Stimulated activated CD4-positive, alpha-beta T cell treated with anti-CD3 and anti-CD28 coated beads, Interleukin-12 subunit alpha, Interleukin-12 subunit beta, amount 100 ng/mL, for 4 hours (primary cell): Measurements from ENCODE around the gene IFI27L1.
"Not testable (repeated sequence)": the region's sequence is repeated elsewhere in the genome, so short reads cannot be mapped to it uniquely, and the experiment has no call there.

Experiments
- DNase-seq: peaks from one replicate; pipeline ENCODE4 v3.0.0-alpha.2; 2020

IFI27L1 gene

DNA sequence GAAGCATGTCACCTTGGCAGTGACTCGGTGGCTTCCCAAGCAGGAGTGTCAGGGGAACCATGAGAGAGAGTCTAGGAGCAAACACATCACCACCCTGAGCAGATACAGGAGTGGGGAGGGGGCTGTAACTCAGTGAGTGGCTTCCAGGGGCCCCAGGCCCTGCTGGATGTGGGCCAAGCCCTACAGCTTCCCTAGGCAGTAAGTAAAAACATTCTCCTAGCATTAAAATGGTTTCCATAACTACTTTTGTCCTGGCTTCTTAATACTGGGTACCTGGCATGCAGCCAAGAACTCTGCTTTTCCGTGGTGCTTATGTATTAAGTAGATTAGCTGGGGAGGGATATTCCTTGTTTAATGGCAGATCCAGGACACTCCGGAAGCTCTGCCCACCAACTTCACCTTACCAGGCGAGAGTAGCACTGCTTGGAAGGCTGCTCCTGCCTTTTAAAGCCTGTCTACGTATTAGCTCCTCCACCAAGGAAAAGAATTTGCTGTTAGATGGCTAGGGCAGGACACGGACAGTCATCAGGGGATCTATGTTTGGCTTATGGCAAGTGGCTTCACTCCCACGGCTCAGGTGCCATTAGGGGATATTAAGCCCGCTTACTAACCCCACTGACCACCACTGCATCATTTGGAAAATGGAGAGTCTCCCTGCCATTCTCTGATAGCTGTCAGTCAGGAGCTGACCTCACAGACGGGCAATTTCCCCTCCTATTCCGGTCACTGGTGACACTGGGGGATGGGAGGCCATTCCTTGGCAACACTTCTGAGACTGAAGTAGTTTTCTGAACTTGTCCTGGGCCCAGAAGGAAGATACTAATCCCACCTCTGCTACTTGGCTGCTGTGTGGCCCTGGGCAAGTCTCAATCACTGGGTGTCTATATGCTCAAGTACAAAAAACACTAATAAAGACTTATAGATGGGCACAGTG lies 32.2 kb upstream of the IFI27L1 start:
- DNase-seq, result no peak

DNA sequence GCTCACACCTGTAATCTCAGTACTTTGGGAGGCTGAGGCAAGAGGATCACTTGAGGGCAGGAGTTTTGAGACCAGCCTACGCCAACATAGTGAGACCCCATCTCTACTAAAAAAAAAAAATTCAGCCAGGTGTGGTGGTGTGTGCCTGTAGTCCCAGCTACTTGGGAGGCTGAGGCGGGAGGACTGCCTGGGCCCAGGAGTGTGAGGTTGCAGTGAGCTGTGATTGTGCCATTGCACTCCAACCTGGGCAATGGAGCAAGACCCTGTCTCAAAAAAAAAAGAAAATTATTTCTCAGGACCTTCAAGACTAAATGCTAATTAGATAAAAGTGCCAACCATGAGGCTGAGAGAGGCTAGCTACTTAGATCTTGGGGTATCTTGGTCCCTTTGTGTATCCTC lies 31.5 kb upstream of the IFI27L1 start:
- DNase-seq, result no peak

DNA sequence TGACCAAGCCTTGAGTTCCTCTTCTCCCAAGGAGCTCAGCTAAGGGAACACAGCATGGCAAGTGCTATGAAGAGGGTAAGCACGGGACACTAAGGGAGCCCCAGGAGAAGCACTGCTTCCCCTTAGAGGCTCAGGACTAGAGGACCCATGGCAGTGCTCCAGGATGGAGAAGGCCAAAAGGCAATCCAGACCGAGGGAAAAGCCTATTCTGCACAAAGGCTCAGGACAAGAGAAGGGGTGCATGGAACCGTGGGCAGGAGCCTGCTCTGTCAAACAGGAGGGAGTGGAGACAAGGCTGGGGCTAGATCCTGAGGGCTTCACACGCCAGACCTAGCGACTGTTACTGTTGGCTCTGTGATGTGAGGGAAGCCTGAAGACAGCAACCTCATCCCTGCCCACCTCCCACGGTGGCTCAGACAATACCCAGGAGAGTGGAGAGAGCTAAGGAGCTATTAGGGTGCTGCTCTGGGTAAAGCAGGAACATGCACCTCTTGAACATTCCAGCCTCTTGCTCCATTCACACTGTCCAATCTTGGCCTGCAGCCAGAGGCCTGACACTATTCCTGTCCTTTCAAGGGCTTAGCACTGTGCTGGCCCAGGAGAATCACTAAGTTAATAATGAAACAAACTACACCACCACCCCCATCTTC lies 30.8 kb upstream of the IFI27L1 start:
- DNase-seq, result no peak

DNA sequence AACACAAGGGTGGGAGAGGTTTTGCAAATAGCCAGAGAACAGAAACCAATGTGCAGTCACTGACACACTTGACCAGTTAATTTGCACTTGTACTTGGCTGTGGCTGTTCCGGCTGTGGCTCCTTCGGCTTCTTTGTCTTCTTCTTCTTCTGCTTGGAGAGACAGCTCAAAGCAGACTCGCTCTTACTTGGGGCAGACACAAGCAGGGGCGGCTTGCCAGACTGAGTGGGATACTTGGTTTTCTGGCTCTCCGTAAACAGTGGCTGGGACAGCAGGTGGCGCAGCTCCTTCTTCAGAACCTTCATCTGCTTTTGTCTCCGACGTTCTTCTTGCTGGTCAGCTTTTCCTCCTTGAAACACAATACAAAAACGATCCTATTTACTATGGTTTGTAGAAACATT lies 30.0 kb upstream of the IFI27L1 start:
- DNase-seq, result no peak

DNA sequence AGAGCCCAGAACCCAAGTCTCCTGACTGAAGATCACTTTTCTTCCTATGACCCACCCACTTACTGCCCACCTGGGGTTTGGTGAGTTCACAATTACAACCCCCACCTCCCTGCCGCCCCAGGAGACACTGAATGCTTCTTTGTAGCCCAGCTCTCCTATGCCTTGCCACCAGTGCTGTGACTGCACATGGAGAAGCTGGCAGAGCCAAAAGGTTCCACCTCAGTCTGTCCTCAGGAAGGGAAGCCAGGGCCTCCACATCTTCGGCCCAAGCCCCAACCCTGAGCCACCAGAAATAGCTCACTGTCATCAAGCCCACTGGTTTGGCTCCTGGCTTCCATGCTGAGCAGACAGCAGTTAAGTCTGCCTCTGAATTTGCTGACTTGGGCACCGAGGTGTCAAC lies 29.3 kb upstream of the IFI27L1 start:
- DNase-seq, result no peak

DNA sequence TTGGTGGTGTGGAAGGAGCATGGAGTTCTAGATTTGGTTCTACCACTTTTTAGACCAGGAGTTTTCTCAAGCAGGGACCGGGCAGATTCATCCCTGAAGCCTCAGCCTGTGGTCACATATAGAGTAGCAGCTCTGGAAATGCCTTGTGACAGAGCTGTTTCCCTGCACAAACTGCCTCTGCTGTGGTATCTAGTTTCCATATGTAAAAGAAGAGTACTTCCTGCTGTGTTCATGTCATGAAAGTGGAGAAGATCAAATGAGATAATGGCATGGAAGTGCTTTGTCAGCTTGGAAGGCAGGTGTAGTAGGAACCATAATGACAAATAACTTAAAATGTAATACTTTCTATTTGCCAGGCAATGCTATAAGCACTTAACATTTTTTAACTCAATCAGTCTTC lies 28.9 kb upstream of the IFI27L1 start:
- no peak for DNase-seq

DNA sequence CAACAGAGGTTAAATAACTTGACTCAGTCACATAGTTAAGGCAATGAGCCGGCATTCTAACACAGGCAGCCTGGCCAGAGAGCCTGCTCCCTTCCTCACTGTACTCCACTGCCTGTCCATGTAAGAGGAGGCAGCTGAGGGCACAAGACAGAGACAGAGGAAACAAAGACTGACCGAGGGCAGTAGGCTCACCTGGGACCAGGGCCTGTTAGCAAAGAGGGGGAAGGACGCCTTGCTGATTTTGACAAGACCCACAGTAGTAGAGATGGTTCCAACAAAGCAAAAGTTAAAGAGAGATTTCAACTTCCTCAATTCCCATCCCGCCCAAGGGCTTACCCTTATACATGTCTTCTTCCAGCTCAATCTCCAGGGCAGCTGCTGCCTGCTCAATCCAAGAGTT lies 28.4 kb upstream of the IFI27L1 start:
- DNase-seq, result no peak

DNA sequence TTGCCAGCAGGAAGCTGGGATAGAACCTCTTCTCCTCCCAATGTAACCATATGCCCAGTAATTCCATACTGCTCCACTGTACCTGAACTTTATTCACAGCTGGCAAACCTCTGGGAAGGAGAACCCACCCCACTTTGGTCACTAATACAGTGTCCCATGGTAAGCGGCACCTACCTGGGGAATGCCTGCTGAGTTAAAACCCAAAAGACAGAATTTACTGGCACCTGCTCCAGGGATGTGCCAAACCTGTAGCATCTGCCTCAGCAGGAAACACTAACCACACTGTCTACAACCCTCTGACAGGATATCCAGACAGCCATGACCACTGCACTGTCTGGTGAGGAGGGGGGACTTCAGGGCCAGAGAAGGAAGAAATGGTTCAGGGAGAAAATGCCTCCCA lies 26.7 kb upstream of the IFI27L1 start:
- no peak for DNase-seq

DNA sequence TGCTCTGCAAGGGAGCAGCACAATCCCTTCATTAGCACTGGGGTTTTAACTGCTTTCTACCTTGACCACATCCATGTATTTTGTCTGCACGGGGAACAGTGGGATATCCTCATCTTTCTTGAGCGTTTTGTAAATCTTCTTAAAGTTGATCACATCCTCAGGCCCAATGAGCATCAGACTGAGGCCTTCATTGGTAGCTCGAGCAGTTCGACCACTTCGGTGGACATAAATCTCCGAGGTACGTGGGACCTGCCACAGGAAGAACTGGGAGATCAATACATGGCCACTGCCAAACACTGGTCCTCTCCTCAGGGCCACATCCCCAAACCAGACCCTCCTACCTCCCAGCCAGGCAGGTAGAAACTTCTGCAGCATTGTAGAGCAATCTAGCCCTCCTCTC lies 26.2 kb upstream of the IFI27L1 start:
- no peak for DNase-seq

DNA sequence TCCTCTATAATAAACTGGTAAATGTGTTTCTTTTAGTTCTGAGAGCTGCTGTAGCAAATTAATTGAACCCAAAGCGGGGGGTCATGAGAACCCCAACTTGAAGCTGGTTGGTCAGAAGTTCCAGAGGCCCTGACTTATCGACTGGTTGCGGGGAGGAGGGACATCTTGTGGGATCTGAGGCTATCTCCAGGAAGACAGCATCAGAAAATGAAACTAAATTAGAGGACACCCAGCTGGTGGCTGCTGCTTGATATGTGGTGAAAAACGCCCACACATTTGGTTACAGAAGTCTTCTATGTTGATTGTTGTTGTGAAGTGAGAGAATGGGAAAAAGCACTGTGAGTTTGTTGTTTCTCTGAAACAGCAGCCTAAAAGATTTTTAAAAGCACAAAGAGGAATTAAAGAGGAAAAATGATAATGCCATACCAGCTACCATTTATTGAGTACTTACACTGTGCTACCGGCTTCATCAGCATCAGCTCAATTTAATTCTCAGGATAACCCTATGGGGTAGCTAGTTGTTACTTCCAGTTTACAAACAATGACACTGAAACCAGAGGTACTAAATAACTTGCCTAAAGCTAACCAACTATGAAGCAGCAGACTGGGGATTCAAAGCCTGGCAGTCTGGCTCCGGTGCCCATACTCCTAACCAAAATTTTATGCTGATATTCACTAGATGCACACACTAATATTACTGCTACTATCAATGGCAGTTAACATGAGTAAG lies 24.4 kb upstream of the IFI27L1 start:
- DNase-seq, result no peak

DNA sequence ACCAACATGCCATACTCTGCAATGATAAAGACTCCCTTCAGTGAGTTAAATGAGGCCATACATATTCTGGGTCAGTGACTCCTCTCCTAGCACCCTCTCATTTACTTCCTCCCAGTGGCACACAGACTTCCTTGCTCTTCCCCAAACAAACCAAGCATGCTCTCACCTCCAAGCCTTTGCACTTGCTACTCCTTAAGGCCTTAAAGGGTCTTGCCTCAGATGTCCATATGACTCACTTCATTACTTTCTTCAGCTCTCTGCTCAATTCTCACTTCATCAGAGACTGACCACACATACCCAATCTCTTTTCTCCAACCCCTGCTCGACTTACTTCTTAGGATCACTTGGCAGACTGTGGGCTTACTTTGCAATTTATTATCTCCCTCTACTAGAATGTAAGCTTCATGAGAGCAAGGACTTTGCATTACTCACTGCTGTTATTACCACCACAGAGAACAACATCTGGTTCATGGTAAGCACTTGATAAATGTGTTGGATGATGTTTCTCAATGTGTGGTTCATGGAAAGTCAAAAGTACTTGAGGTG lies 22.9 kb upstream of the IFI27L1 start:
- DNase-seq, result no peak

DNA sequence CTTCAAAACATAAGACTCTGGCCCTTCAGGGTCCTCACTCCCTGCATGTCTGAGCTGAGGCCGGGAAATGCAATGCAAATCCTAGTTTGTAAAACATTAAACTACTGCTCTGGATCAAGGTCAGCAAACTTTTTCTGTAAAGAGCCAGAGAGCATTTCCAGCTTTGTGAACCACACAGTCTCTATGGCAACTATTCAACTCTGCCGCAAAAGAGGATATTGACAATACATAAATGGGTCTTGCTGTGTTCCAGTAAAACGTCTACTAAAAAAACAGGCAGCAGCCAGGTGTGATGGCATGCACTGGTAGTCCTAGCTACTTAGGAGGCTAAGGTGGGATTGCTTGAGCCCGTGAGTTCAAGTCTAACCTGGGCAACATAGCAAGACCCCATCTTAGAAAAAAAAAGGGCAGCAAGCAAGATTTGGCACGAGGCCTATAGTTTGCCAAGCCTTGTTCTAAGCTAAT lies 22.4 kb upstream of the IFI27L1 start:
- DNase-seq, result no peak

DNA sequence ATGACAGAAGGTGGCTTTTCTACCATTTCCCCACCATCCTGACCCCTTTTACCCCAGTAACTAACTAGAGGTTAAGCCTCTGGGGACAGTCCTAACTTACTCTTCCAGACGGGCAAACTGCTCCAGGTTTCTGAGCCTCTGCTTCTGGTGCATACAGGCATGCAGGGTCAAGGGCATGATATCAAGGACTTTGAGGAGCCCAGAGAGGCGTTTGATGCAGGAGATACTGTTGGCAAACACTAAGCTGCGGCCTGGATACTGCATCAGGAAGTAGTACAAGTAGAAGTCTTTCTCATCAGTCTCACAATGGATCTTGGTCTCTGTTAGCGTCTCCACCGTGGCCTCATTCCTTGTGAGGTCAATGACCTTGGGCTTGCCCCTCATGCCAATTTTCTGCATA lies 21.1 kb upstream of the IFI27L1 start:
- no peak for DNase-seq

DNA sequence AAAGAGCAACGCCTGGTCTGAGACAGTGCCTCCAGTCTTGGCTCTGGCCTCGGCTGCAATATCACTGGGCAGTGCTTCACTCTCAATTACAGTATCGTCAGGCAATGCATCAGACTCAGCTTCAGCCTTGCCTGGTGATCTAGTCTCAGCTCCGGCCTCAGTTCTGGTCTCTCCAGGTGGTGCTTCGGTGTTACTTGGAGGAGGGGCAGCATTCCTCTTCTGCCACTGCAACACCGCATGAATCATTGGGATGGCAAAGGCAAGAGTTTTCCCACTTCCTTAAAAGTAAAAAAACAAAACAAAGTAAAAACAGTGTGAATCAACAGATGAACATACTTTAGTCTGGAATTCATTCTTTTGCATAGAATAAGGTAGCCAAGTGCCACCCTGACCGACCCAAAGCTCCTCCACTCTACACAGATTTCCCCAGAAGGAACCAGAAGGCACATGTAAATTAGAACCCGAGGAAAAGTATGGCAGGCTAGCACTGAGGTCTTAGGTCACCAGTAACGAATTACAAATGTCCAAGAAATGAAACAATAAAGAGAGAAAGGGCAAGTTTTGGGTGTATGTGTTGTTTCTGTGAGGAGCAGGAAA lies 18.7 kb upstream of the IFI27L1 start:
- DNase-seq, result no peak

DNA sequence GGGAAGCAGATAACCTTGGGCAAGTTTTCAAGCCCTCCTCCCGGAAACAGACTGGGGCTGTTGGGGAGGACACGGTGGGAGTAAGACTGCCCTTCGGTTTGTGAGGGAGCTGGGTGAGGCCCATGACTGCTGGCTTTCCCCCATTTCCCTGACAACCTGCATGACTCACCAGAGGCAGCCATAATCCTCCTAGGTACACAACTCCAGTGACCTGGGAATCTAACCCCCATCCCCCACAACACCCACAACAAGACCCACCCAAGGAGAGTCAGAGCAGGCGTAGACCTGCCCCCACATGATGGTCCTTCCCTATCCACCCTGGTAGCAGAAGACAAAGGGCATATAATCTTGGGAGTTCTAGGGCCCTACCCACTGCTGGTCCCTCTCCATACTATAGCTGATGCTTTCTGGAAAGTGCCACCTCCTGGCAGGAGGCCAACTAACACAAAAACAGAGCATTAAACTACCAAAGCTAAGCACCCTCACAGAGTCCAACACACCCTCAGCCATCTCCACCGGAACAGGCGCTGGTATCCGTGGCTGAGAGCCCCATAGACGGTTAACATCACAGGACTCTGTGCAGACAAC lies 14.9 kb upstream of the IFI27L1 start:
- DNase-seq, result no peak

DNA sequence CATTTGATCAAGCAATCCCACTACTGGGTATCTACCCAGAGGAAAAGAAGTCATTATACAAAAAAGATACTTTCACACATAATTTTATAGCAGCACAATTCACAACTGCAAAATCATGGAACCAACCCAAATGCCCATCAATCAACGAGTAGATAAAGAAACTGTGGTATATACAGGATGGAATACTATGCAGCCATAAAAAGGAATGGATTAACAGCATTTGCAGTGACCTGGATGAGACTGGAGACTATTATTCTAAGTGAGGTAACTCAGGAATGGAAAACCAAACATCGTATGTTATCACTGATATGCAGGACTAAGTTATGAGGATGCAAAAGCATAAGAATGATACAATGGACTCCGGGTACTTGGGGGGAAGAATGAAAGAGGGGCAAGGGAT lies 9.0 kb upstream of the IFI27L1 start:
- not testable (repeated sequence) for DNase-seq

DNA sequence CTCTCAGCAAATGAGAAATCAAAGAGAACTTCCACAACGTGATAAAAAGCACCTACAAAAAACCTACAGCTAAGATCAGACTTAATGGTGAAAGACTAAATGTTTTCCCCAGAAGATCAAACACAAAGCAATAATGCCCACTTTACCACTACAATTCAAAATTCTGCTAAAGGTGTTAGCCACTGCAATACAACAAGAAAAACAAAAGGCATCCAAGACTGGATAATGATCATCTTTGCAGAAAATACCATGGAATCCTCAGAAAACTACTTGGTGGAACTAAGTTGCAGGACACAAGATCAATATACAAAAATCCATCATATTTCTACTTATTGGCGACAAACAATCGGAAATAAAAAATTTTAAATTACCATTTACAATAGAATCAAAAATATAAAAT lies 6.6 kb upstream of the IFI27L1 start:
- no peak for DNase-seq

DNA sequence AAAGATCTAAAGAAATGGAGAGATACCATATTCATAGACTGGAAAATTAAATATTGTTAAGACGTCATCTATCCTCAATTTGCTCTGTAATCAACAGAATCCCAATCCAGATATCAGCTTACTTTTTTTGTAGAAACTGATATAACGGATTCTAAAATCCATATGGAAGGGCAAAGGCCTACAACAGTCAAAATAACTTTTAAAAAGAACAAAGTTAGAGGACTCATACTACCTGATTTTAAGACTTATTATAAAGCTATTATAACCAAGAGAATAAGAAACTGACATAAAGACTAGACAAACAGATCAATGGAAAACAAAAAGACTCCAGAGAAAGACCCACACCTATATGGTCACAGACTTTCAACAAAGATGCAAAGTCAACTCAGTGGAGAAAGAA lies 6.1 kb upstream of the IFI27L1 start:
- no peak for DNase-seq

DNA sequence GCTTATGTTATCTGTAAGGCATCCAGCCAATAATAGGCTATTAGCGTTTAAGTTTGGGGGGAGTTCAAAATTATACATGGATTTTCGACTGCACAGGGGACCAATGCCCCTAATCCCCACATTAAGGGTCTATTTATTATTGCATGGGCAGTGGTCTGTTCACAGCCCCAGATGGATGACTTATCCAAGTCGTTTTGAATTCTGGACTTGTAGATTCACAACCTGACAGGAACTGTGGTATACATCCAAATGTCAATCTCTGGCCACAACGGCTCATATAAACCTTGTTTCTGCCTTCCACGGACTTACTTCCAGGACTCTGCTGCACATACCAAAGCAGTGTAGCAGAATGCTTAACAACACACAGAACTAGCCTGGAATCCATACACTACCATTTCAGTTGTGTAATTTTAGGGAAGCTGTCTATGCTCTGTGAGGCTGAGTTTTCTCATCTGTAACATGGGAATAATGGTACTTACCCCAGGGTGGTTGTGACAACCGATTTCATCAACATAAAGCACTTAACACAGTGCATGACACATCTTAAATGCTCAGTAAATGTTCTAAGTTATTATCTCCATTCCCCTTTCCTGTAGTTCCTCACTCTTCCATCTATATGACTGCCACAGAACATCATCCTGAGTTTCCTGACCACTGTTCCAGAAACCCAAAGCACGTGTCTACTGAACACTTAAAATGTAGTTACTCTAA lies 3.8 kb upstream of the IFI27L1 start:
- DNase-seq, result no peak

DNA sequence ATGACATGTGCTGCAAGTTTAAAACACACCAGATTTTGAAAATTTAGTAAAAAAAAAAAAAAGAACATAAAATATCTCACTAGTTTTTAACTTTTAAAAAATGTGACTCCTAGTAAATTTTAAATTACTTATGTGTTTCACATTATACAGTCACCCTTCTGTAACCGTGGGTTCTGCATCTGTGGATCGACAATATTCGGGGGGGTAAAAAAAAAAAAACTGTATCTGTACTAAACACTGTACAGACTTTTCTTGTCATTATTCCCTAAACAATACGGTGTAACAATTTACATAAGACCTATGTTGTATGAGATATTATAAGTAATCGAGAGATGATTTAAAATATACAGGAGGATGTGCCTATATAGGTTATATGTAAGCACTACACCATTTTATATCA lies 3.3 kb upstream of the IFI27L1 start:
- DNase-seq, result no peak

DNA sequence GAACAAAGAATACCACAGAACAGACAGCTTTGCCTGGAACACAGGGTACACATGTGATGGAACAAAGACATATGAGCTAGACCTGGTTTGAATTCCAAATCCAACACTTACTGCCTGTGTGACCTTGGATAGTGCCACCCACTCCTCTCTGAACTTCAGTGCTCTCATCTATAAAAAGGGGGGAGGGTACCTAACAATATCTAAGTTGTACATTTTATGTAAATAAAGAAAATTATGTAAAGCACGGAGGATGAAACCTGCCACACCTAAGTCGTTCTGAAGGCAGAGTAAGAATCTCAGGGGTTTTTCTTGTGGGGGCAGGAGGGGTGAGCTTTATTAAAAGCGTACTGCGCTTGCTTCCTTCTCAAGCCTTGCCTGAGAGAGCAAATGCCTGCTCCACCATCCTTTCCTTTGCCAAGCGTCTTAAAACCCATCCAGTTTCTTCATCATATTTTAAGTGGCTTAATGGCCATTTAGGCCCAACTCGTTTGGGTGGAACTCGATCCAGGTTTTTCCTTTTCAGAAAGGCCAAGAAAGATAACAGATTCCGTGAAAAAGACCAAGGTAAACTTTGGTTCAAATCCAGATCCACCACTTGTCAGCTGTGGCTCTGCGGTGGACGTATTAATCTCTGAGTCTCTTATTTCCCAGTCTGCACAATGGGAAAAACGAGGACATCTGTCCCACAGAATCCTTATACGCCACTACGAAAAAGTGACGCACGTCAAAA lies 1.1 kb upstream of the IFI27L1 start:
- no peak for DNase-seq
